T47D (cell line): Measurements from ENCODE around the gene DNAJB8.

Experiments
- DNase-seq, 2 experiments: peaks; one replicate each; pipeline versions ENCODE4 v3.0.0 to v3.0.0-alpha.2; 2011 to 2012; ENCODE audit warnings: low read depth in 1 of 2, low spot score in 1 of 2
- JUND ChIP-seq: IDR thresholded peaks from 2 replicates; pipeline ENCODE4 v1.6.1; 2012; ENCODE audit warnings: low read depth
- in situ Hi-C: cut with HindIII; loops from 2 replicates; pipeline ENCODE4 v1.10.0; 2016; ENCODE audit warnings: low sequenced_read_pairs, low pct_unique_long_range_greater_than_20kb

The DNAJB8 gene

DNA sequence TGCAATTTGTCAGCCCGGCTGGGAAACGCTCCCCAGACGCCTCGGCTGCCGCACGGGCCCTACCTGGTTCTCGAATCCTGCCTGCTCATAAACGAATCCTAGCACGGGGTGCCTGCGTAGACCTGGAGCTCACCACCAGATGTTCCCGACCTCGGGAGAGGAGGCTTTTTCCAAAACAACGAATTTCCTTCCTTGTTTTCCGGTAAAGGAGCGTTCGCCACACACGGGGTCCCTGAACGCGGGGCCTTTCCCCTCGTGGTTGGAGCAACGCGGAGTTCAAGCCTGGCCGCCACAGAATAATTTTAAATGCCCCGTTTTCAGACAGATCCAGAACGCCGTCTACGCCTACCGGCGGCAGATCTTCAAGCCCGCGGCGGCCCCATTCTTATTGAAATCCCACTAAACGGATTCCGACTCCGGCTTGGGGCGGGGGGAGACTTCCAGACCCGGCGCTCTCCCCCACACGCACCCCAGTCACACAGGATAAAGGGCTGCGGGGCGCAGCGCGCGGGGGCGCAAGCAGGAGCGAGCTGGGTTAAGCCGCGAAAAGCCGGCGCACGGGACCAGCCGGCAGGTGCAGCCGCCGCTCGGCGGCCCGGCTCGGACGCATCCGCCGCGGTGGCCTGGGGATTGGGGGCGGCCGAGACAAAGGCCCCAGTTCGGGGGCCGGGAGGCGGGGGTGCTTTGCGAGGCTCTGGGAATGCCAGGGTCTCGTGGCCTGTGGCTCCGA is 25.4 kb upstream of the DNAJB8 start:
- in situ Hi-C loops = no loop called here
- DNase-seq = no peak
- TF ChIP-seq JUND = no peak

- in situ Hi-C loops = no loop called here
- no peak for TF ChIP-seq JUND
- DNase-seq = no peak
Observed at GRCh38 chr3:128491691-128491940, 24.9 kb upstream of the DNAJB8 start.

GRCh38 chr3:128490915-128491690 is 24.4 kb upstream of the DNAJB8 start:
- in situ Hi-C loops = no loop called here
- no peak for DNase-seq
- TF ChIP-seq JUND = no peak

- DNase-seq = no peak
- no peak for TF ChIP-seq JUND
- in situ Hi-C loops = no loop called here
Observed at GRCh38 chr3:128490650-128490914, 23.9 kb upstream of the DNAJB8 start.

GRCh38 chr3:128489927-128490649 is 23.4 kb upstream of the DNAJB8 start:
- in situ Hi-C loops = no loop called here
- no peak for TF ChIP-seq JUND
- peak; percentile 57 to 80 for DNase-seq

GRCh38 chr3:128489674-128489926 is 22.9 kb upstream of the DNAJB8 start:
- DNase-seq = no peak
- in situ Hi-C loops = no loop called here
- TF ChIP-seq JUND = no peak

DNA sequence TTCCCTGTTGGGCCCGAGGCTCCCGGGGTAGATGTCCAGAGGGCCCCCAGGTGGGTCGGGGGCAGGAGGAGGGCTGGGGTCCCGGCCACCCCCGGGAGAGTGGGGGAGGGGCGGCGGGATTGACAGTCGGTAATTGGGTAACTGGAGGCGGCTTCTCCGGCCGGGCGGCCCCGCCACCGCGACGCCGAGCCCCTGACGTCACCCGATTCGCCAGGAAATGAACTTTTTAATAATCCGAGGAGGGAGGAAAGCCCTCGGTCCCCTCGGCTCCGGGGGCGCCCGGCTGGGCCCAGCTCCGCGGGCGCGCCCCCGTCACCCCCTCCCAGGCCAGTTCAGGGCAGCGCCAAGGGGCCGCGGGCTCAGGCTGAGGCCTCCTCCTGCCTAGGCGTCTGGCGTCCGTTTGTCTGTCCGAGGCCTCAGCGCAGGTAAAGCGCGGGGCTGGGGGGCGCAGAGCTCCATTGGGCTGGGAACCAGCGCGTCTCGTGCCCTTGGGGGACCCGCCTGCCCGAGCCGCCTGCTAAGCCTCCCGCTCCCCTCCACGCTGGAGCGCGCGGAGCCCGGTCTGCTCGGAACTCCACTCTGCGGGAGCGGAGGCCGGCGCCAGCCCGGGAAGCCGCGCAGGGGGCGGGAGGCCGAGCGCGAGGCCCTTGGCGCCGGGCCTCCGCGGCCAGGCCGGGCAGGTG is 22.4 kb upstream of the DNAJB8 start:
- TF ChIP-seq JUND = no peak
- DNase-seq = peak; percentile 71 to 88
- in situ Hi-C loops = no loop called here

GRCh38 chr3:128488636-128488990 is 21.9 kb upstream of the DNAJB8 start:
- in situ Hi-C loops = no loop called here
- DNase-seq = peak; percentile 46 to 70
- TF ChIP-seq JUND = no peak

DNA sequence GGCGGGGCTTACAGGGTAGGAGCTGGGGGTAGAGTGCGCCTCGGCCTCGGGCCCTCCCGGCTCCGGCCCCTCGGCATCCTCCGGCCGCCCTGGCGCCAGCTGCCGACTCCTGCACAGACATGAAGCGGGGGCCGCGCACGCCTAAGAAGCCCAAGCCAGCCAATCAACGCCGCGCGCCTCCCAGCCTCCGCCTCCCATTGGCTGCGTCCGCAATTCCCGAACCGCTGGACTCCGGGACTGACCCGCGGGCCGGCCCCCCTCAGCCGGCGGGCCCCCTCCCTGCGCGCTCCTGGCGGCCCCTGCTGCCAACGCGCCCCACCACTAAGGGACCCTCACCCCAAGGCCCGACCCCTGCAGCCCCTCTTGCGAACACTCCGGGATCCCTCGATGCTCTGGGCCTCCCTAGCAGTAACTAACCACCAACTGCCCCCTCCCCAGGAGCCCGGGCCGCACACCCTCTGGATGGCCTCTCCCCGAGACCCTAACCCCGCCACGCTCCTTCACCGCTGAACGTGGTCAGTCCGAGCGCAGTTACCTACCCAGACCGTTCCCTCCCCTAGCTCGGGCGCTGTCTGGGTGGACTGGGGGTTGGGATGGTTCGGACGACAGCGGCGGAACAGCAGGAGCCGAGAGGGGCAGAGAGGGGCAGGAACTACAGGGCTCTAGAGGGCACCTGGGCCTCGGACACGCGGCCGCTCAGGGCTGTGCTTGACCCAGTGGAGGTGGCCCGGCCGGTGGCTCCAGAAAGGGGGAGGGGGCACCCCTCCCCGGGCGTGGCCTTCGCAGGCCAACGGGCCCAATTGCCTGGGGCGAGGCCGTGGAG is 21.3 kb upstream of the DNAJB8 start:
- TF ChIP-seq JUND = no peak
- in situ Hi-C loops = no loop called here
- DNase-seq = peak; percentile 93 to 98

DNA sequence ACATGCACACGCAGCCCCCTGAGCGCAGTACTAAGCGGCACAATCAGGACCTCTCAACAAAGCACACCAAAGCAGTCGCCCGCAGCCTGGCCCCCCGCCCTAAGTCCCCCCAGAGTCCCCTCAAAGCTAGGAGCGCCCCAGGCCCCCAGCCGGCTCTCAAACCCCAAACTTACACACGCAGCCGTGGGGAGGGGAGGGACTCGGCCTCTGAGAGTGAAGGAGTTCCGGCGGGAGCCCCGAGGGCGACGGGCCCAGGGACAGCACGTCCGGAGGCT is 20.8 kb upstream of the DNAJB8 start:
- no peak for TF ChIP-seq JUND
- DNase-seq = no peak
- in situ Hi-C loops = no loop called here

DNA sequence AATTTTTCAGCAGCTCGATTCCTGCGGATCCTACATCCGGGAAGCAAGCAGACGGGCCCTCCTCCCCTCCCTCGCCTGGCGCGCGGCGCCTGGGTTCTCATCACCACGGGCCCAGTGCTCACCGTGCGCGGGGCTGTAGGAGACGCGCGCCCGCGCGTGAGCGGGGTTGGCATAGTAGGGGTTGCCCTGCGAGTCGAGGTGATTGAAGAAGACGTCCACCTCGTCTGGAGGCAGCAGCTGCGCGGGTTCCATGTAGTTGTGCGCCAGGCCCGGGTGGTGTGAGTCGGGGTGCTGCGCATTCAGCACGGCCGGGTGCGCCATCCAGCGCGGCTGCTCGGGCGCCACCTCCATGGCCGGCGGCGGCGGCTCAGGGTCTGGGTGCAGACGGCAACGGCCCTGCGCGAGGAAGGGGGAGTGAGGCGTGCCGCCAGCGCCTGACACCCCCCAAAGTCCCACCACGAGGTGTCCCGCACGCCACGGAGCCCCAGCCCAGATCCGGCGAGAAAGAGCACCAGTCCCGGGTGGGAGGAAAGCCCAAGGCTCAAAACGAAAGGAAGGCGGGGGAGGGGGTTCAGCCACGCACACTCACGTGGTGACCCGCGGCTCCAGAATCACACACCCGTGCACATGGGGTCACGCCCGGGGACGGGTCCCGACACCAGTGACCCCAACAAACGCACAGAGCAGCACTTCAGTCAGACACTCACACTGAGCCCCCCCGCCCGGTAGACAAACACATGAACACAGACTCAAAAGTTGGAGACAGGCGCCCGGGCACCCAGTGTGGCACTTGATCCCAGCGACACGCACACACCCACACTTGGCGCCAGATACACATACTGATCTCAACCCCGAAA is 20.2 kb upstream of the DNAJB8 start:
- DNase-seq = peak; percentile 56 to 63
- in situ Hi-C loops = no loop called here
- TF ChIP-seq JUND = no peak

DNA sequence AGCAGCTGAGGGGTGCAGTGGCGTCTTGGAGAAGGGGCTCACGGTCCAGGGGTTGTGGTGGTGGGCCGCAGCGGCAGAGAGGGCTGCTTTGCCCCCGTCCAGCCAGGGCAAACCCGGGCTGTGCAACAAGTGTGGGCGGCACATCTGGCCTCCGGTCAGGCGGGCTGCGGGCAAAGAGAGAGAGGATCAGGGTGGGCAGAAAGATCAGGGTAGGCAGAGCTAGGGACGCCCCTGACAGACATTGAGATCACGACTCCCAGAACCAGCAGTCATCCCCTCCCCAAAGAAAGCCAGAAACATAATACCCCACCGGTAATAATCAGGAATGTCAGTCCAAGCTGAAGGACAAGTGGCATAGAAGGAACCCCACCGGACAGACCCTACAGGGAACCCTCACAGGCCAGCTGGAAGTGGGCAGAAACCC is 19.5 kb upstream of the DNAJB8 start:
- in situ Hi-C loops = no loop called here
- no peak for DNase-seq
- no peak for TF ChIP-seq JUND
